H1 (cell line): Measurements from ENCODE around the gene PDE4B. TPM values are rescaled to one million over a fixed set of nuclear protein-coding genes. Genes with fewer than 3 reads are reported as not detected.
"Not testable (repeated sequence)": the region's sequence is repeated elsewhere in the genome, so short reads cannot be mapped to it uniquely, and the experiment has no call there.

Source experiments
- CTCF ChIA-PET: fragments of 300-600 bp; sonication (Branson Sonifier 250); formaldehyde crosslinking; loops from one replicate; lab custom pipeline; 2021; ENCODE audit not compliant: partially characterized antibody; lab: Charles Lee
- POLR2A ChIA-PET: fragments of 300-600 bp; sonication (Branson Sonifier 250); formaldehyde crosslinking; loops from one replicate; lab custom pipeline; 2021; ENCODE audit warnings: inconsistent platforms; ENCODE audit not compliant: partially characterized antibody; lab: Charles Lee
- DNase-seq, 2 experiments: peaks; one replicate each; pipeline versions ENCODE4 v3.0.0 to v3.0.0-alpha.2; 2010 to 2022; ENCODE audit warnings: low spot score in 2 of 2, low read depth in 1 of 2, mixed read lengths in 1 of 2
- FAIRE-seq: peaks from 2 replicates; lab custom pipeline; 2011; peaks lifted over from hg19 to GRCh38; lab: Jason Lieb, UNC
- H2AFZ ChIP-seq: 2 replicates; pipeline ENCODE4 v1.8.1; 2012; ENCODE audit warnings: low read length, inconsistent platforms
- H2AK5ac ChIP-seq: 2 replicates; pipeline ENCODE4 v1.6.1; 2013; ENCODE audit warnings: low read depth, low read length
- H2BK120ac ChIP-seq: replicated peaks from 2 replicates; pipeline ENCODE3; 2013; ENCODE audit warnings: low read depth, low read length, inconsistent platforms
- H2BK12ac ChIP-seq: 2 replicates; pipeline ENCODE4 v1.6.1; 2013; ENCODE audit warnings: low read depth, low read length
- H2BK15ac ChIP-seq: 2 replicates; pipeline ENCODE4 v1.6.1; 2013; ENCODE audit warnings: low read length
- H2BK20ac ChIP-seq: 2 replicates; pipeline ENCODE4 v1.6.1; 2013; ENCODE audit warnings: low read length
- H2BK5ac ChIP-seq: 2 replicates; pipeline ENCODE4 v1.6.1; 2013; ENCODE audit warnings: low read depth, low read length
- H3K14ac ChIP-seq: 2 replicates; pipeline ENCODE4 v1.6.1; 2013; ENCODE audit warnings: inconsistent platforms; ENCODE audit not compliant: insufficient read length
- H3K18ac ChIP-seq: 2 replicates; pipeline ENCODE4 v1.6.1; 2013; ENCODE audit warnings: low read length; ENCODE audit errors: extremely low read depth
- H3K23ac ChIP-seq: 2 replicates; pipeline ENCODE4 v1.6.1; 2013; ENCODE audit warnings: inconsistent platforms; ENCODE audit not compliant: insufficient read length
- H3K23me2 ChIP-seq: 2 replicates; pipeline ENCODE4 v1.6.1; 2013; ENCODE audit warnings: low read depth, low read length
- H3K27ac ChIP-seq: 2 replicates; pipeline ENCODE4 v1.6.1; 2011; ENCODE audit warnings: low read depth, low read length, inconsistent platforms
- H3K27me3 ChIP-seq, 4 experiments: replicated peaks in 1 of 4; 1 replicate in 1 of 4; 2 replicates in 3 of 4; pipeline versions ENCODE4 v1.6.1 to v1.8.1; 2011 to 2013; ENCODE audit warnings: low read length in 3 of 4, mild to moderate bottlenecking in 3 of 4, inconsistent platforms in 2 of 4, mixed read lengths in 2 of 4, moderate library complexity in 1 of 4; ENCODE audit not compliant: control insufficient read depth in 3 of 4, insufficient read depth in 3 of 4; ENCODE audit errors: extremely low read depth in 1 of 4
- H3K36me3 ChIP-seq, 4 experiments: 2 replicates each; pipeline versions ENCODE4 v1.6.1 to v1.8.1; 2011 to 2013; ENCODE audit warnings: mild to moderate bottlenecking in 4 of 4, low read length in 3 of 4, moderate library complexity in 2 of 4, control low read depth in 1 of 4, inconsistent platforms in 1 of 4; ENCODE audit not compliant: insufficient read depth in 4 of 4, control insufficient read depth in 2 of 4
- H3K4ac ChIP-seq: replicated peaks from 2 replicates; pipeline ENCODE3; 2013; ENCODE audit warnings: low read length, low read depth, mixed read lengths, inconsistent platforms; ENCODE audit not compliant: insufficient read length
- H3K4me1 ChIP-seq, 4 experiments: replicated peaks in 1 of 4; 1 replicate in 1 of 4; 2 replicates in 3 of 4; pipeline versions ENCODE4 v1.6.1 to v1.8.1; 2011 to 2013; ENCODE audit warnings: low read length in 3 of 4, inconsistent platforms in 2 of 4, mixed read lengths in 1 of 4; ENCODE audit not compliant: insufficient read depth in 4 of 4, control insufficient read depth in 3 of 4
- H3K4me2 ChIP-seq, 2 experiments: 2 replicates each; pipeline versions ENCODE4 v1.6.1 to v1.8.1; 2011 to 2013; ENCODE audit warnings: low read depth in 2 of 2, low read length in 2 of 2, control low read depth in 1 of 2, inconsistent platforms in 1 of 2, mild to moderate bottlenecking in 1 of 2; ENCODE audit not compliant: insufficient read depth in 1 of 2
- H3K4me3 ChIP-seq, 4 experiments: fragments of 200-600, 300-600 bp in 1 of 4; sonication (generic), shearing (Covaris generic), sonication (Bioruptor Twin) in 1 of 4; 2 replicates each; pipeline versions ENCODE4 v1.5.1 to v1.8.1; 2011 to 2016; ENCODE audit warnings: low read length in 4 of 4, low read depth in 3 of 4, control low read depth in 2 of 4, inconsistent platforms in 2 of 4, mild to moderate bottlenecking in 2 of 4, mixed read lengths in 1 of 4, moderate library complexity in 1 of 4; ENCODE audit not compliant: insufficient read depth in 2 of 4; ENCODE audit errors: extremely low read depth in 1 of 4
- H3K56ac ChIP-seq: replicated peaks from 2 replicates; pipeline ENCODE3; 2013; ENCODE audit warnings: low read depth, mild to moderate bottlenecking, mixed read lengths, low read length, inconsistent platforms; ENCODE audit not compliant: insufficient read length
- H3K79me1 ChIP-seq: 2 replicates; pipeline ENCODE4 v1.6.1; 2013; ENCODE audit warnings: low read depth, low read length, control low read depth
- H3K79me2 ChIP-seq, 2 experiments: 2 replicates each; pipeline versions ENCODE4 v1.6.1 to v1.8.1; 2012 to 2013; ENCODE audit warnings: low read length in 2 of 2, mild to moderate bottlenecking in 2 of 2, inconsistent platforms in 1 of 2; ENCODE audit not compliant: insufficient read depth in 2 of 2, control insufficient read depth in 1 of 2
- H3K9ac ChIP-seq, 4 experiments: replicated peaks in 1 of 4; 1 replicate in 1 of 4; 2 replicates in 3 of 4; pipeline versions ENCODE4 v1.6.1 to v1.8.1; 2011 to 2013; ENCODE audit warnings: low read depth in 3 of 4, low read length in 3 of 4, control low read depth in 2 of 4, mild to moderate bottlenecking in 2 of 4, moderate library complexity in 2 of 4, inconsistent platforms in 1 of 4; ENCODE audit errors: extremely low read depth in 1 of 4
- H3K9me3 ChIP-seq, 2 experiments: 2 replicates each; pipeline versions ENCODE4 v1.6.1 to v1.8.1; 2012 to 2013; ENCODE audit warnings: mild to moderate bottlenecking in 2 of 2, moderate library complexity in 2 of 2, control low read depth in 1 of 2, inconsistent platforms in 1 of 2, low read depth in 1 of 2, low read length in 1 of 2, mixed read lengths in 1 of 2; ENCODE audit not compliant: insufficient read depth in 2 of 2
- H4K20me1 ChIP-seq, 2 experiments: replicated peaks in 1 of 2; 2 replicates each; pipeline versions ENCODE3 to v1.8.1; 2011 to 2013; ENCODE audit warnings: inconsistent platforms in 2 of 2, low read length in 2 of 2, mild to moderate bottlenecking in 1 of 2; ENCODE audit not compliant: insufficient read depth in 2 of 2, control insufficient read depth in 1 of 2
- H4K5ac ChIP-seq: 2 replicates; pipeline ENCODE4 v1.6.1; 2013; ENCODE audit warnings: low read length, low read depth, mixed read lengths, inconsistent platforms; ENCODE audit not compliant: insufficient read length
- H4K8ac ChIP-seq: 2 replicates; pipeline ENCODE4 v1.8.0; 2013; ENCODE audit warnings: mild to moderate bottlenecking, moderate library complexity, low read length, inconsistent platforms; ENCODE audit not compliant: insufficient read depth; ENCODE audit errors: extremely low read depth
- H4K91ac ChIP-seq: replicated peaks from 2 replicates; pipeline ENCODE3; 2013; ENCODE audit warnings: low read length, mixed read lengths, inconsistent platforms; ENCODE audit not compliant: insufficient read length
- WGBS, 2 experiments: shearing (Covaris generic) in 1 of 2; methylation state at CpG; one replicate each; pipeline versions ENCODE4 v1.1.6 to v1.1.7; 2013 to 2015; ENCODE audit warnings: low lambda C conversion rate in 2 of 2, mixed read lengths in 2 of 2, inconsistent platforms in 1 of 2, low coverage in 1 of 2, missing lambda C conversion rate in 1 of 2; ENCODE audit not compliant: insufficient replicate concordance in 2 of 2, insufficient coverage in 1 of 2, insufficient read length in 1 of 2; ENCODE audit errors: extremely low coverage in 1 of 2, missing lambda C conversion rate in 1 of 2; 5-methylcytosine and 5-hydroxymethylcytosine counted together
- polyA plus RNA-seq, 7 experiments: library from polyadenylated mRNA; depleted of rRNA in 3 of 7; stranded (reverse) in 5 of 7; unstranded in 2 of 7; fragments of >200 nt in 5 of 7; fragments of 200-250 nt in 2 of 7; gene quantifications; 1 replicate in 5 of 7; 2 replicates in 1 of 7; 4 replicates in 1 of 7; pipeline versions ENCODE4 v1.2.1 to v1.2.3, GENCODE V29; 2011 to 2013; ENCODE audit warnings: missing spikeins in 2 of 7, mixed read lengths in 2 of 7
- total RNA-seq: library from RNA; stranded (reverse); fragmentation: NEBNext Ultra II Directional; extraction: Animal tissue kit (Norgen Biotek cat#: 25700); gene quantifications from 2 replicates; pipeline ENCODE4 v1.2.1, GENCODE V29; 2021

The PDE4B gene
- total and polyA plus RNA-seq, 2 of the 8 experiments (the other 6 are each of a cell fraction or from before 2014, with no cell fraction given), result 5.0 to 15.1 TPM

GRCh38 chr1:65878342-65878741 lies 85.6 kb downstream of the PDE4B start:
- H3K9me3 ChIP-seq, H3K4me2 ChIP-seq, H3K79me1 ChIP-seq, CTCF ChIA-PET, H3K36me3 ChIP-seq, H4K20me1 ChIP-seq, H3K56ac ChIP-seq, H3K18ac ChIP-seq, H3K27ac ChIP-seq, H4K8ac ChIP-seq, H3K79me2 ChIP-seq, H2BK5ac ChIP-seq, H3K9ac ChIP-seq, H3K4me1 ChIP-seq, H3K23me2 ChIP-seq, H2BK120ac ChIP-seq, H3K4me3 ChIP-seq, H2BK12ac ChIP-seq, H3K4ac ChIP-seq, H2BK20ac ChIP-seq, H3K23ac ChIP-seq, DNase-seq, H2AFZ ChIP-seq, H3K14ac ChIP-seq, H3K27me3 ChIP-seq, POLR2A ChIA-PET, H2BK15ac ChIP-seq, H4K5ac ChIP-seq, H2AK5ac ChIP-seq, FAIRE-seq, H4K91ac ChIP-seq: not testable (repeated sequence)
- WGBS, 2 experiments, result 97% methylated on average over 3 of the region's 3 CpGs; no CpG with 5 or more reads in 1 of the 2 experiments
